ENCODE data around the gene RGS10. TPM values are rescaled to one million over a fixed set of nuclear protein-coding genes. Genes with fewer than 3 reads are reported as not detected.
A peak's percentile ranks its signal among the peaks of the same experiment; 100 is the strongest.

The RGS10 gene
- total RNA-seq, 1 experiment from 2014 or later: 22.6 TPM

DNA sequence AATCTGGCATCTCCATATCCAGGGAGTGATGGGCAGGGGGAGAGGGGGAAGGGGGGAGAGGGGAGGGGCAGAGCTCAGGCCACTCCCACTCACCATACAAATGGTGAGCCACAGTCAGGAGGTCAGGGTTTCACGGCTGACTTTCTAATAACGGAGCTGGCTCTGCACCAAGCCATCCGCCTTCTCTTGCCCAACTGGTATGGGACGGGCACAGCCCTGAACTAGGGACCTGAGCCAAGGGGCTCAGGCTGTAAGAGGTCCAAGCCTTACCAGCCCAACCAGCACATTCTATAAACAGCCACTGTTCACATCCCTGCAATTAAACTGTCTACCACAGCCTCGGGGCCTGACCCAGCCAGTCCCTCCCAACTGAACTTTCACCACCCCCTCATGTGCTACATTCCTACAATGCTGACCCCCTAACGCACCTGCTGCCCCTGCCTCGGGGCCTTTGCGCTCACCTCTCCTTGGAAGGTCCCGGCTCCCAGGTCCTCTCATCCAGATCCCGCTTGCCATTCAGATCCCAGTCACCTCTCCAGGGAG is 32.5 kb downstream of the RGS10 start:
- ChIA-PET POLR2A (no interaction called here), CTCF (interaction anchor here (1.0 to 1.4 kb wide), 2 partner anchors 20 to 303 kb away, joined by 4 read pairs; no protein-coding TSS in a partner anchor)
- no peak overlapping the region for H3K4me3 Mint-ChIP-seq
- TF ChIP-seq, protein P1, sequence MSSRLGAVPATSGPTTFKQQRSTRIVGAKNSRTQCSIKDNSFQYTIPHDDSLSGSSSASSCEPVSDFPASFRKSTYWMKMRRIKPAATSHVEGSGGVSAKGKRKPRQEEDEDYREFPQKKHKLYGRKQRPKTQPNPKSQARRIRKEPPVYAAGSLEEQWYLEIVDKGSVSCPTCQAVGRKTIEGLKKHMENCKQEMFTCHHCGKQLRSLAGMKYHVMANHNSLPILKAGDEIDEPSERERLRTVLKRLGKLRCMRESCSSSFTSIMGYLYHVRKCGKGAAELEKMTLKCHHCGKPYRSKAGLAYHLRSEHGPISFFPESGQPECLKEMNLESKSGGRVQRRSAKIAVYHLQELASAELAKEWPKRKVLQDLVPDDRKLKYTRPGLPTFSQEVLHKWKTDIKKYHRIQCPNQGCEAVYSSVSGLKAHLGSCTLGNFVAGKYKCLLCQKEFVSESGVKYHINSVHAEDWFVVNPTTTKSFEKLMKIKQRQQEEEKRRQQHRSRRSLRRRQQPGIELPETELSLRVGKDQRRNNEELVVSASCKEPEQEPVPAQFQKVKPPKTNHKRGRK (CRISPR knock-in tag; IDR thresholded peaks at IDR 0.05; ENCODE audit: borderline replicate concordance): no peak
- TF ChIP-seq, protein P2, sequence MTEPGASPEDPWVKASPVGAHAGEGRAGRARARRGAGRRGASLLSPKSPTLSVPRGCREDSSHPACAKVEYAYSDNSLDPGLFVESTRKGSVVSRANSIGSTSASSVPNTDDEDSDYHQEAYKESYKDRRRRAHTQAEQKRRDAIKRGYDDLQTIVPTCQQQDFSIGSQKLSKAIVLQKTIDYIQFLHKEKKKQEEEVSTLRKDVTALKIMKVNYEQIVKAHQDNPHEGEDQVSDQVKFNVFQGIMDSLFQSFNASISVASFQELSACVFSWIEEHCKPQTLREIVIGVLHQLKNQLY (CRISPR knock-in tag; IDR thresholded peaks at IDR 0.05): no peak
- 0 out of 2 replicates have a peak, but pooled peaks have one; percentile 22 for TF ChIP-seq ZNF121 (CRISPR knock-in tag; IDR thresholded peaks at IDR 0.05)
- TF ChIP-seq ETV6 (CRISPR knock-in tag; IDR thresholded peaks at IDR 0.05): no peak
- no peaks in the 10 kb centered on the region for H3K9me3 Mint-ChIP-seq
- no peaks in the 10 kb centered on the region for H3K27me3 Mint-ChIP-seq (ENCODE audit: low read depth)
- peaks cover 5% of the 10 kb centered on the region for H3K4me1 Mint-ChIP-seq
- DNase-seq (ENCODE audit: low spot score) (no peak), ATAC-seq (no peak)
- peak overlapping the region; percentile 48; the same call in 1 of the 2 replicates for H3K27ac Mint-ChIP-seq
- peaks cover 2% of the 10 kb centered on the region; the same call in 1 of the 2 replicates for H3K36me3 Mint-ChIP-seq

DNA sequence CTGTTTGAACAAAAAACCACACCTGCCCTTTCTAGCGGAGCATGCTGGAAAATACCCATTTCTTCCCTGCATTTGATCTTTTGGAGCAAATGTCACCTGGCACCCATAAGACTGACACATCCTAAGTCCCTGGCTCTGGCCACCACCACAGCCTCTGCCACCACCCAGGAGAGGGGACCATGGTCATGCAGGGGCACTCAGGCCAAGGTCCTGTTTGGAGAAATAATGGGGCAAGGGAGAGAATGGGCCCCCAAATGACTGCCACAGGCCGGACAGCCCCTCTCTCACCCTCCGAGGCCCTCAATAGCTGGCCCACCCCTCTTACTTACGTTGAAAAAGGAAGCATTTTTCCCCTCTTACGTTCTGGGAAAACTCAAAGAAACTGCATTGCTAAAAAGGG is 35.4 kb downstream of the RGS10 start:
- CTCF ChIA-PET: no interaction called here
- Mint-ChIP-seq H3K36me3 (0 out of 2 replicates have a peak, but pooled peaks cover 2% of the 10 kb centered on the region), H3K9me3 (no peaks in the 10 kb centered on the region), H3K4me3 (no peak overlapping the region), H3K27ac (no peak overlapping the region), H3K4me1 (peaks cover 7% of the 10 kb centered on the region), H3K27me3 (ENCODE audit: low read depth) (no peaks in the 10 kb centered on the region)
- POLR2A ChIA-PET: no interaction called here
- no peak for ATAC-seq
- DNase-seq (ENCODE audit: low spot score): no peak
- TF ChIP-seq, protein P3, sequence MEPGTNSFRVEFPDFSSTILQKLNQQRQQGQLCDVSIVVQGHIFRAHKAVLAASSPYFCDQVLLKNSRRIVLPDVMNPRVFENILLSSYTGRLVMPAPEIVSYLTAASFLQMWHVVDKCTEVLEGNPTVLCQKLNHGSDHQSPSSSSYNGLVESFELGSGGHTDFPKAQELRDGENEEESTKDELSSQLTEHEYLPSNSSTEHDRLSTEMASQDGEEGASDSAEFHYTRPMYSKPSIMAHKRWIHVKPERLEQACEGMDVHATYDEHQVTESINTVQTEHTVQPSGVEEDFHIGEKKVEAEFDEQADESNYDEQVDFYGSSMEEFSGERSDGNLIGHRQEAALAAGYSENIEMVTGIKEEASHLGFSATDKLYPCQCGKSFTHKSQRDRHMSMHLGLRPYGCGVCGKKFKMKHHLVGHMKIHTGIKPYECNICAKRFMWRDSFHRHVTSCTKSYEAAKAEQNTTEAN (CRISPR knock-in tag; IDR thresholded peaks at IDR 0.05): no peak
- TF ChIP-seq CREB1 (CRISPR knock-in tag; IDR thresholded peaks at IDR 0.05): no peak
- TF ChIP-seq, protein P2 (CRISPR knock-in tag; IDR thresholded peaks at IDR 0.05): no peak
- TF ChIP-seq, protein P4, sequence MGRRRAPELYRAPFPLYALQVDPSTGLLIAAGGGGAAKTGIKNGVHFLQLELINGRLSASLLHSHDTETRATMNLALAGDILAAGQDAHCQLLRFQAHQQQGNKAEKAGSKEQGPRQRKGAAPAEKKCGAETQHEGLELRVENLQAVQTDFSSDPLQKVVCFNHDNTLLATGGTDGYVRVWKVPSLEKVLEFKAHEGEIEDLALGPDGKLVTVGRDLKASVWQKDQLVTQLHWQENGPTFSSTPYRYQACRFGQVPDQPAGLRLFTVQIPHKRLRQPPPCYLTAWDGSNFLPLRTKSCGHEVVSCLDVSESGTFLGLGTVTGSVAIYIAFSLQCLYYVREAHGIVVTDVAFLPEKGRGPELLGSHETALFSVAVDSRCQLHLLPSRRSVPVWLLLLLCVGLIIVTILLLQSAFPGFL (CRISPR knock-in tag; IDR thresholded peaks at IDR 0.05; ENCODE audit: borderline replicate concordance): no peak
- TF ChIP-seq ZBTB21 (CRISPR knock-in tag; IDR thresholded peaks at IDR 0.05; ENCODE audit: borderline replicate concordance): no peak
- TF ChIP-seq, protein P5, sequence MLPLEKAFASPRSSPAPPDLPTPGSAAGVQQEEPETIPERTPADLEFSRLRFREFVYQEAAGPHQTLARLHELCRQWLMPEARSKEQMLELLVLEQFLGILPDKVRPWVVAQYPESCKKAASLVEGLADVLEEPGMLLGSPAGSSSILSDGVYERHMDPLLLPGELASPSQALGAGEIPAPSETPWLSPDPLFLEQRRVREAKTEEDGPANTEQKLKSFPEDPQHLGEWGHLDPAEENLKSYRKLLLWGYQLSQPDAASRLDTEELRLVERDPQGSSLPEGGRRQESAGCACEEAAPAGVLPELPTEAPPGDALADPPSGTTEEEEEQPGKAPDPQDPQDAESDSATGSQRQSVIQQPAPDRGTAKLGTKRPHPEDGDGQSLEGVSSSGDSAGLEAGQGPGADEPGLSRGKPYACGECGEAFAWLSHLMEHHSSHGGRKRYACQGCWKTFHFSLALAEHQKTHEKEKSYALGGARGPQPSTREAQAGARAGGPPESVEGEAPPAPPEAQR (CRISPR knock-in tag; IDR thresholded peaks at IDR 0.05): no peak
- no peak for TF ChIP-seq KAT7 (CRISPR knock-in tag; IDR thresholded peaks at IDR 0.05; ENCODE audit: borderline replicate concordance)
- TF ChIP-seq NR1H2 (CRISPR knock-in tag; IDR thresholded peaks at IDR 0.05): no peak
- TF ChIP-seq ZNF219 (CRISPR knock-in tag; IDR thresholded peaks at IDR 0.05; ENCODE audit: borderline replicate concordance): no peak

DNA sequence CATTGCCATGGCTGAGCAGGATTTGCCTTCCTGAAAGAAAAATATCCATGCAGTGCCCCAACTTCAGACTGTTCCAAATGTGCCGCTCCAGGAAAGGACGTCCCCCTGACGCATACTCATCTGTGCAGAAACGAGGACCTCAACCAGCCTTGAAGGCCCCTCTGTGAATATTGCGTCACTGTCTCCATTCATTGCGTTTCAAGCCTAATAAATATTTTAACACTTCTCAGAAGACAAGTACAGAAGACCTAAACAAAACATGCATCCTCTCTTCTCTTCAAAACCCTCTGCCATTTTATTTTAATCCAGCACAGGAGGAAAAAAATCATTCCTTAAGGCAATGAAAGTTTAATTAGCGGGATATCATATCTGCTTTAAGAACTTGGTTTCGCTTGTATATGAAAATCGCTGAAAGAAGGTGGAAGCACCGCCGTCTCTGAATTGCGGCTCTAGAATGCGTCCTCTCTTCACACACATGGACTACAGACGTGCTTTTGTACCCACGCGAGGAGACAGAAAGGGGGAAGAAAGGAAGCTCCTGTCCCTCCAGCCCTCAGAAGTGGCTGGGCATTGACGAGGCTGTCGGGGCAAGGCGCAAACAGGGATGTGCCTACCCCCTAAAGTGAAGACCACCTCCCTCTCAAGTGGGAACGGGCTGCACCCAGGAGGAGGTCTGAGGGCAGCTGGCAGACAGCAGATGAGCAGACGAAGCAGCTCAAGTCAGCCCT is 36.8 kb downstream of the RGS10 start:
- peak overlapping the region; percentile 57; the same call in 1 of the 2 replicates for H3K27ac Mint-ChIP-seq
- no peaks in the 10 kb centered on the region for H3K27me3 Mint-ChIP-seq (ENCODE audit: low read depth)
- DNase-seq (ENCODE audit: low spot score) (no peak), ATAC-seq (no peak)
- H3K4me3 Mint-ChIP-seq: no peak overlapping the region
- H3K4me1 Mint-ChIP-seq: peaks cover 7% of the 10 kb centered on the region
- TF ChIP-seq, protein P6, sequence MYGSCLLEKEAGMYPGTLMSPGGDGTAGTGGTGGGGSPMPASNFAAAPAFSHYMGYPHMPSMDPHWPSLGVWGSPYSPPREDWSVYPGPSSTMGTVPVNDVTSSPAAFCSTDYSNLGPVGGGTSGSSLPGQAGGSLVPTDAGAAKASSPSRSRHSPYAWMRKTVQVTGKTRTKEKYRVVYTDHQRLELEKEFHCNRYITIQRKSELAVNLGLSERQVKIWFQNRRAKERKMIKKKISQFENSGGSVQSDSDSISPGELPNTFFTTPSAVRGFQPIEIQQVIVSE (CRISPR knock-in tag; IDR thresholded peaks at IDR 0.05; ENCODE audit: borderline replicate concordance): no peak
- TF ChIP-seq, protein P2 (CRISPR knock-in tag; IDR thresholded peaks at IDR 0.05): no peak
- POLR2A ChIA-PET: no interaction called here
- CTCF ChIA-PET: interaction anchor here (0.8 kb wide), 2 partner anchors 16 kb away, joined by 3 to 4 read pairs; no protein-coding TSS in a partner anchor
- H3K36me3 Mint-ChIP-seq: no peaks in the 10 kb centered on the region
- no peaks in the 10 kb centered on the region for H3K9me3 Mint-ChIP-seq

Measured in WTC11 (cell line).